HG03175 (cell line): ENCODE measurements around the gene CILP.

Experiments
- ATAC-seq: cut with Tn5 transposase; IDR thresholded peaks from one replicate; pipeline ENCODE4 v1.9.1; 2021; ENCODE audit warnings: mild to moderate bottlenecking, moderate library complexity; ENCODE audit not compliant: unreplicated experiment

Gene CILP

GRCh38 chr15:65223996-65224395 is 12.7 kb upstream of the CILP start:
- ATAC-seq: no peak

- no peak for ATAC-seq
Observed at GRCh38 chr15:65222891-65223290, 11.6 kb upstream of the CILP start.

DNA sequence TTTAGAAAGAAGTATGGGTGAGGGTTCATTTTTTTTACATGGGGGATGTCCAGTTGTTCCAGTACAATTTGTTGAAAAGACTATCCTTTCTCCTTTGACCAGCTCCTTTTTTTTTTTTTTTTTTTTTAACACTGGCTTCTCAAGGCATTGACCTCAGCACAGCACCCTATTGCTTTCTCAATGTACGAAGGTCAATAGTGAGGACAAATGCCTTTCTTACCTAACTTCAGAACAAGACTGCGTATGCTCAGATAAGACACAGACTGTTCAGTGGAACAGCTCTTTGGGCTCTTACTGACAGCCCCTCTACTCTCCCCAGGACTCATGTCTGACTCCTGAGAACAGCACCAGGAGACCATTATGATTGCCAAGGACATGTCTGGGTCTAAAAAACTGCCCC is 10.4 kb upstream of the CILP start:
- ATAC-seq: no peak

- ATAC-seq: no peak
Observed at GRCh38 chr15:65219137-65219536, 7.9 kb upstream of the CILP start.

DNA sequence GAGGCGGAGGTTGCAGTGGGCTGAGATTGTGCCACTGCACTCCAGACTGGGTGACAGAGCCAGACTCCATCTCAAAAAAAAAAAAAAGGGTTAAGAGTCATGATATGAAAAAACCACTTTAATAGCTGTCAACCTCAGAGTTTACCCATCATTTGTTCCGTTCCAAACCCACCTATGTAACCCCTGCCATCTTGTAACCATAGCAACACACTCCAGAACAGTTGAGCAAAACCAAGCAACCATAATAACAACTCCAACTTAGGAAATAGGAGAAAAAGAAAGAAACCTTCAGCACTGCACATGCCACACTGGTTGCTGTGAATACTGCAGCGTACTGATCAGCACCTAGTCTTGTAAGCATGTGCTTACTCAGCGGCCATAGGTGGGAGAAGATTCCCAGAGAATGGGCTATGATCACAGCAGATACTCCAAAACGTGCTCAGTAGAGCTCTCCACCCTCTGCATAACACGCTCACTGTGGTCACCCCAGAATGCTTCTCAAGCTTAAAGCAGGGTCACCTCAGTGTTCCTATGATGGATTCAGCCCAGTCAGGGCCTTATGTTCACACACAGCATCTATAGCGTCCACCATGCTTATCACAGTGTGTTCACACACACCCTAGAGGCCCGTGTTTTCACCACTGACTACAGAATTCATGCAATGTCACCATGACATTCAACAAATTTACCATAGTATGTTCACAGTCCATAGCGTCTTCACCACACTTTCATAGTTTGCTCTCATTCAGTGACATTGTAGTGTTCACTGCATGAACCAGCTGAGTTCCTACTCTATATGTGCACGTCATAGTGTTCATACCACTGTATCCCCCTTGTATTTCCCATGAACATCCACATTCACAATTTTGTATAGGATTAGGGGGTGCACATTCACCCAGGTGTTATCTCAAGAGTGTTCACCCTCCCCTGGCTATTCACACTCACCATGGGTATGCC is 6.5 kb upstream of the CILP start:
- no peak for ATAC-seq

GRCh38 chr15:65215496-65215895 is 4.2 kb upstream of the CILP start:
- no peak for ATAC-seq

- ATAC-seq: no peak
Observed at GRCh38 chr15:65214010-65214409, 2.7 kb upstream of the CILP start.

DNA sequence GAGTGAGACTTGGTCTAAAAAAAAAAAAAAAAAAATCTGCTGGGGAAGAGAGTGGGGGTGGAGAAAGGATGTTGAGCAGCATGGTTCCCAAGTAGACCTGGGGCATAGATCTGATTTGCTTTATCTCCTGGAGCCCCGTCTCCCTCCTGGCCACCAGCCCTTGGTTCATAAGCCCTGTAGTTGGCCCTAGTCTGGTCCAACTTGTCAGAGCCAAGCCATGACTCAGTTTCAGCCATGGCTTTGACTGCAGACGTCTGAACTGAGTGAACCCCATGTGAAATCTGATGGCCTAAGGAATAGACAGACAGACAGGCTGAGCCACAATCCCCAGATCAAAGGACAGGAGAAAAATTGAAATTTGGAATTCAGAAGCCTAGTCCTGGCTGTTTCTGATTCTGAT is 2.0 kb upstream of the CILP start:
- ATAC-seq: no peak

DNA sequence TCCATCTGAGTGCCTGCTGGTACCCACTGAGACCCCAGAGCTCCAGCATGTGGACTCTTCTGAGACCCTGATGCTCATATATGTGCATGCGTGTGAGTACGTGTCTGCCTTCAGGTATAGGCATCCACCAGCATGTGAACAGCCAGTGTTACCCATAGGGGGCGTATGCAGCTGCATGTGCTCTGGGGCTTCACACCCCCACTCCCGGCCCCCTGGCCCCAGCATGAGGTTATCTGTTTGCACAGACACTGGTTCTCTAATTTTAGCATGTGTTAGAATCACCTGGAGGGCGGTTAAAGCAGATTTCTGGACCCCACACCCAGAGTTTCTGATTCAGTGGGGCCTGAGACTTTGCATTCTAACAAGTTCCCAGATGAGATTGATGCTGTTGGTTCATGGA is 824 bp upstream of the CILP start:
- ATAC-seq: no peak

GRCh38 chr15:65211482-65211982 is 259 bp upstream of the CILP start:
- ATAC-seq: no peak

DNA sequence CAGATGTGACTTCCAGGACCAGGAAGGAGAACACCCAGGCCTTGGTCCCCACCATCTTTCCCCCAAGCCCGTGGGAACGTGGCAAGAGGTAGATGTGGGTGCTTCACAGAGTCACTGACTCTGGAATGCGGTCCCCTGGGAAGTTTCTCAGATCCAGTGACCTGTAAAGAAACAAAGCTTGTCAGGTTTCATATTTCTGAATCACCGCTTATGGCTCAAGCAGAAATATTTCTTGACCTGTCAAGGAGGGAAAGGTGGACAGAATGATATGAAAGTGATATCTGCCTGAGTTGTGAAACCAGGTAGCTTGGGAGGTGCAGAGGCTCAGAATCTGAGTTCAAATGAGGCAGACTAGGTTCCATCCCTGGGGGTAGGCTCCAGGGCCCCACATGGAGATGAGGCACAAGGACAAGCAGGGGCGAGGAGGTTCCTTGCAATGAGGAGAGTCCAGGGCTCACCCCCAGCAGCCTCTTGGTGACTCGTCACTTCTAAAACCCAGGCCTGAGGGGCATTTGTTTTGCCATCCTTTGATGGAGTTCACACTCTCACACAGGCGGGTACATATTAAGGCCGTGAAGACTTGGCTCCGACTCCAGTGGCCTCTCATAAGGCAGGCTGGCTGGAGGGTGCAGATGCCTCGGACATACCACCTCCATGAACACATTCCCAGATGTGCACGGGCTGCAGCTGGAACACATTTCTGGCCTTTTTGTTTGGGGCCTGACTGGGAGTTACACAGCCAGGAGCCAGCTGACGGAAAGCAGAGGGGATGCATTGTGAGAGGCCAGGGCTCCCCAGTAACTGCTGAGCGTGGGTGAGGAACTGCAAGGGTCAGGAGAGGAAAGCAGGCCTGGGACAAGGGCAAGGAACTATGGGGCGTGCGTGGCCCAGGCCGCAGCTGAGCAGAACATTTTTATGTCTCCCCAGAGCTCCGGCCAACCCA is 1.3 kb downstream of the CILP start:
- ATAC-seq: no peak

- no peak for ATAC-seq
Observed at GRCh38 chr15:65208647-65209046, 2.6 kb downstream of the CILP start.

DNA sequence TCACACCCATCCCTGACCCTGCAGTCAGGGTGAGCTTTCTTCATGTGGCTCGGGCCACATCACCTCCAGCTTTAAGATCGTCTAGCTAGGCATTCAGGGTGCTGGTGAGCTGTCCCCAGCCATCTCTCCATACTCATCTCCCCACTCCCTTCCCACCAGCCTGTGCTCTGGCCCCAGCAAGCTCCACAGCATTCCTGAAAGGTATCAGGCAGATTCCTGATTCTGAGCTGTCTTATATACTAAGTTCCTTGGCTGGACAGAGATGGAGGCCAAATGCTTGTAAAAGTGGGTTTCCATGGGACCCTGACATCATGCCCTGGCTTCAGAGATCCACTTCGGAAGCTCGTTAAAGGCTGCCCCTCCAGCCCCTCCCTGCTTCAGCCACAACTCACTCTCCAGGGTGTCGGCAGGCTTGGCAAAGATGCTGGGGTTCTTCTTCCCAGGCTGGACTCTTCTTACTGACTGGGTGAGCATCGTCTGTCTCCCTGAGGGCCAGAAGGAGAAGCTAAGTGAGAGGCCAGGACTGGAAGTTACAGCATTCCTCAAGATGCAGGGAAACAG is 3.9 kb downstream of the CILP start:
- ATAC-seq: no peak

DNA sequence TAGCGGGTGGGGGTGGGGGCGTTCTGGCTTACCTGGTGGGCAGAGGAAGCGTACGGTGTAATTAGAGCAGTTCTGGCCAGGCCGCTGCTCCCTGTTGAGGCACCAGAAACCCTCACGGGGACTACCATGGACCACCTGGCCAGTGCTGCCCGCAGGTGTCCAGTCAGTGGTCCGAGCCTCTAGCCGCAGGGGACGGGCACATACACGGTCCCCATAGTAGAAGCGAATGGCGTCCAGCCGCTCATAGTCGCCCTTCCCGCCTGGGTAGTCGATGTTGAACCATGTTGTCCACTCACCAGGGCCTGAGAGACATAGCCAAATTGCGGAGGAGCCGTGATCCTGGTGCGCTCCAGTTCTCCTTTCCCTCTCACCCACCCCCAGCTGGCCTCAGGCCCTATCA is 4.5 kb downstream of the CILP start:
- no peak for ATAC-seq

GRCh38 chr15:65204931-65205660 is 6.2 kb downstream of the CILP start:
- no peak for ATAC-seq

DNA sequence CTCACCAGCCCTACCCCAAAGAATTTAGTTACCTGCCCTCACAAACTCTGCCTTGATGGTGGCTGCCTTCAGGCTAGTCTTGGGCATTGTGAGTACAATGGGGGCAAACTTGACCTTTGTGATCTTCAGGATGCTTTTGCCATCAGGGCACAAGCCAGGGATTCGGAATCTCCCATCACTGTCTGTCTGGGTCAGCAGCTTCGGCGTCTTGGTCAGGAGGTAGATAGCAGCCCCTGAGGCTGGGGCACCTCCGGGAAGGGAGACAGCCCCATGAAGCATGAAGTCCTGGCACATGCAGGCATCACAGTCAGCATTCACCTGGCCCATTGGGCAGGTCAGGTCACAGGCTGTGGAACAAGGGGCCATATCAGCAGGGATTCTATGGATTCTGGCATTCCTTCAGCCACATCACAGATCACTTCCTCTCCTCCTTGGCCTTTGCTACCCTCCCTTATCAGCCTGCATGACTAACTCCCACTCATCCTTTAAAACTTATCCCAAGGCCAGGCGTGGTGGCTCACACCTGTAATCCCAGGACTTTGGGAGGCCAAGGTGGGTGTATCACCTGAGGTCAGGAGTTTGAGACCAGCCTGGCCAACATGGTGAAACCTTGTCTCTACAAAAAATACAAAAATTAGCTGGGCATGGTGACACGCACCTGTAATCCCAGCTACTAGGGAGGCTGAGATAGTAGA is 6.9 kb downstream of the CILP start:
- ATAC-seq: no peak

DNA sequence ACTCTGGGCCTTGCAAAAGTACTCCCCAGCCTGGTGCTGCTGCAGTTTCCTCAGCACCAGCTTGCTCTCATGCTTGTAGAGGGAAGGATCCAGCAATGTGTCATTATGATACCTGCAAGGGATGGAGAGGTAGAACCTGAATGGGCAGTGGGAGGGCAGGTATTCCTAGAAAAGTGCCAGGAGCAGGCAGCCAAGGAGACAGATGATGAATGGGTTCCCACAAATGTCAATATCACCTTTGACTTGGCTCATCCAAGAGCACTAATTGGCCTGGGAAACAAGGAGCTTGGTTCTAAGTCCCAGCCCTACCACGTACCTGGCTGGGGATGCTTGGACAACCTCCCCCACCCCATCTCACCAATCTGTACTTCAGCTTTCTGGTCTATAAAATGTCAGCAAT is 9.4 kb downstream of the CILP start:
- ATAC-seq: no peak

GRCh38 chr15:65198571-65198970 is 12.7 kb downstream of the CILP start:
- no peak for ATAC-seq

DNA sequence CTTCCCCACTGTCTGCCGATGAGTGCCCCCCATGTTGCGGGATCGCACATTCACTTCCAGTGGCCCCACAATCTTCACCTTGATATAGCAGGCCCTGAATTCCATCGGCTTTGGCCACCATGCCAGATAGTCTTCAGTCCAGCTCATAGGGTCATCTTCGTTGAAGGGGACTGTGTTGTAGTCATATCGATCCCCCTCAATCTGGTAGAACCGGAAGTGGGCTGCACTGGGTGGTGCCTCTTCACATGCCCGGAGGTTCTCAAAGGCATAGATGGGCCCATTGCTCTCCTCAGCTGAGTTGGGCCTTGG is 14.0 kb downstream of the CILP start:
- ATAC-seq: no peak

GRCh38 chr15:65196637-65197336 is 14.5 kb downstream of the CILP start:
- no peak for ATAC-seq
